HG02610 (cell line): ENCODE measurements around the gene RNF150.

ENCODE experiments used
- ATAC-seq: cut with Tn5 transposase; IDR thresholded peaks from one replicate; pipeline ENCODE4 v1.9.1; 2021; ENCODE audit warnings: mild to moderate bottlenecking, moderate library complexity; ENCODE audit not compliant: unreplicated experiment

The RNF150 gene

GRCh38 chr4:140870427-140870826, 262.8 kb downstream of the RNF150 start:
- no peak for ATAC-seq

GRCh38 chr4:140869446-140869845, 263.8 kb downstream of the RNF150 start:
- no peak for ATAC-seq

- ATAC-seq = no peak
Observed at GRCh38 chr4:140867356-140867755, 265.9 kb downstream of the RNF150 start.

- no peak for ATAC-seq
Observed at GRCh38 chr4:140866492-140867005, 266.7 kb downstream of the RNF150 start.

GRCh38 chr4:140865253-140866217, 267.7 kb downstream of the RNF150 start:
- no peak for ATAC-seq

- no peak for ATAC-seq
Observed at GRCh38 chr4:140863197-140863596, 270.1 kb downstream of the RNF150 start.

- ATAC-seq = no peak
Observed at GRCh38 chr4:140862177-140862442, 271.2 kb downstream of the RNF150 start.

GRCh38 chr4:140861359-140862176, 271.7 kb downstream of the RNF150 start:
- peak; percentile 78 for ATAC-seq

- ATAC-seq = no peak
Observed at GRCh38 chr4:140858897-140859296, 274.4 kb downstream of the RNF150 start.

GRCh38 chr4:140857111-140857510, 276.2 kb downstream of the RNF150 start:
- ATAC-seq = no peak

- ATAC-seq = no peak
Observed at GRCh38 chr4:140856621-140857062, 276.6 kb downstream of the RNF150 start.

GRCh38 chr4:140854168-140854567, 279.1 kb downstream of the RNF150 start:
- ATAC-seq = no peak

GRCh38 chr4:140851804-140852203, 281.5 kb downstream of the RNF150 start:
- ATAC-seq = no peak

- no peak for ATAC-seq
Observed at GRCh38 chr4:140851032-140851636, 282.1 kb downstream of the RNF150 start.

- no peak for ATAC-seq
Observed at GRCh38 chr4:140849526-140849925, 283.7 kb downstream of the RNF150 start.

GRCh38 chr4:140846736-140847135, 286.5 kb downstream of the RNF150 start:
- no peak for ATAC-seq

- ATAC-seq = no peak
Observed at GRCh38 chr4:140844061-140844460, 289.2 kb downstream of the RNF150 start.

- ATAC-seq = no peak
Observed at GRCh38 chr4:140841186-140841585, 292.1 kb downstream of the RNF150 start.

GRCh38 chr4:140839888-140840790, 293.1 kb downstream of the RNF150 start:
- no peak for ATAC-seq

- ATAC-seq = no peak
Observed at GRCh38 chr4:140839406-140839805, 293.9 kb downstream of the RNF150 start.
